Mammary epithelial cell (primary cell): ENCODE results near the gene ZDHHC22.

Experiments
- CTCF ChIP-seq, 2 donors: IDR thresholded peaks in 1 of 2; conservative IDR thresholded peaks in 1 of 2; 2 replicates each; pipeline ENCODE4 v1.5.1; 2011 to 2012; ENCODE audit warnings: inconsistent platforms in 2 of 2, low read length in 2 of 2, mild to moderate bottlenecking in 2 of 2, control low read depth in 1 of 2, low read depth in 1 of 2; ENCODE audit not compliant: insufficient read depth in 1 of 2; ENCODE audit errors: extremely low read depth in 1 of 2
- EZH2 ChIP-seq: IDR thresholded peaks from 2 replicates; pipeline ENCODE4 v1.6.1; 2012; ENCODE audit warnings: low read length, inconsistent platforms, borderline replicate concordance

DNA sequence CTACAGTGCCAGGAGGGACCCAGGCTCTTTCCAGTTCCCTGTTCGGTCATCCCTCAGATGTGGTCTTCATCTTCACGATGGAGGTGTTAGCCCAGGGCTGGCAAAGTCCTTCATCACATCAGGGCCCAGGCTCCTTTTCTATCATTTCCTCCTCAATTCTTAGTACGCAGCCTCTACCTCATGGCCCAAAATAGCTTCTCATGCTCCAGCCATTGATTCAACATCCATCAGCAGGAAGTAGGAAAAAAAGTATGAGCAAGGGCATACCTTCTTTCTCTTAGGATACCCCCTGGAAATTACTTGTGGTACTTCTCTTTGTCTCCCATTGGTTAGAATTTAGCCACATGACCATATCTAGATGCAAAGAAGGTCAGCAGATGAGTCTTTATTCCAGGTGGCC, 12.2 kb upstream of the ZDHHC22 start:
- no peak for TF ChIP-seq CTCF (conservative IDR thresholded peaks at IDR 0.05 in 1 of 2, IDR thresholded peaks at IDR 0.05 in 1 of 2; ENCODE audit: extremely low read depth in 1 of 2, insufficient read depth in 1 of 2, low read depth in 1 of 2, low read length in 2 of 2)
- no peak for TF ChIP-seq EZH2
